Activated B cell treated with CpG ODN at 0.5 μM for 24 hours (primary cell): Measurements from ENCODE around the gene ETNK2. TPM values are rescaled to one million over a fixed set of nuclear protein-coding genes. Genes with fewer than 3 reads are reported as not detected.
A peak's percentile ranks its signal among the peaks of the same experiment; 100 is the strongest.

ENCODE experiments used
- ATAC-seq: fragments of 200-7000 bp; cut with Tn5 transposase; one replicate; pipeline ENCODE4 v1.10.0; 2021; ENCODE audit warnings: low read depth, mild to moderate bottlenecking, moderate library complexity
- CTCF ChIA-PET: fragments of 350-600 bp; sonication (Branson Sonifier 250); formaldehyde crosslinking; loops from one replicate; lab custom pipeline; 2021; ENCODE audit warnings: antibody characterized with exemption; lab: Charles Lee
- POLR2A ChIA-PET: fragments of 350-600 bp; sonication (Branson Sonifier 250); formaldehyde crosslinking; loops from one replicate; lab custom pipeline; 2021; ENCODE audit warnings: antibody characterized with exemption; lab: Charles Lee
- DNase-seq: peaks from one replicate; pipeline ENCODE4 v3.0.0; 2022
- H3K27ac Mint-ChIP-seq: one replicate; pipeline ENCODE4 v1.8.0; 2020; ENCODE audit warnings: mixed read lengths
- H3K27me3 Mint-ChIP-seq: one replicate; pipeline ENCODE4 v1.8.0; 2021; ENCODE audit warnings: mixed read lengths
- H3K36me3 Mint-ChIP-seq: one replicate; pipeline ENCODE4 v1.8.0; 2021; ENCODE audit warnings: low read depth, mixed read lengths
- H3K4me1 Mint-ChIP-seq: one replicate; pipeline ENCODE4 v1.8.0; 2021; ENCODE audit warnings: mixed read lengths
- H3K4me3 Mint-ChIP-seq: one replicate; pipeline ENCODE4 v1.8.0; 2020; ENCODE audit warnings: mild to moderate bottlenecking, mixed read lengths
- H3K9me3 Mint-ChIP-seq: one replicate; pipeline ENCODE4 v1.8.0; 2020; ENCODE audit warnings: mixed read lengths
- intact Hi-C: fragments of 100-400 bp; cut with micrococcal nuclease; formaldehyde crosslinking; loops from one replicate; pipeline ENCODE4 v1.15.1; 2024
- total RNA-seq: library from RNA; stranded (reverse); gene quantifications from 2 replicates; pipeline ENCODE4 v1.2.3, GENCODE V29; 2022
- TF ChIP-seq, protein P1 (sequence below): fragments of 200-600 bp; IDR thresholded peaks from one replicate; pipeline ENCODE4 v1.8.0; 2022; ENCODE audit warnings: antibody characterized with exemption, mild to moderate bottlenecking

The ETNK2 gene
- total RNA-seq, 1 donor from 2014 or later, result 0.16 TPM

DNA sequence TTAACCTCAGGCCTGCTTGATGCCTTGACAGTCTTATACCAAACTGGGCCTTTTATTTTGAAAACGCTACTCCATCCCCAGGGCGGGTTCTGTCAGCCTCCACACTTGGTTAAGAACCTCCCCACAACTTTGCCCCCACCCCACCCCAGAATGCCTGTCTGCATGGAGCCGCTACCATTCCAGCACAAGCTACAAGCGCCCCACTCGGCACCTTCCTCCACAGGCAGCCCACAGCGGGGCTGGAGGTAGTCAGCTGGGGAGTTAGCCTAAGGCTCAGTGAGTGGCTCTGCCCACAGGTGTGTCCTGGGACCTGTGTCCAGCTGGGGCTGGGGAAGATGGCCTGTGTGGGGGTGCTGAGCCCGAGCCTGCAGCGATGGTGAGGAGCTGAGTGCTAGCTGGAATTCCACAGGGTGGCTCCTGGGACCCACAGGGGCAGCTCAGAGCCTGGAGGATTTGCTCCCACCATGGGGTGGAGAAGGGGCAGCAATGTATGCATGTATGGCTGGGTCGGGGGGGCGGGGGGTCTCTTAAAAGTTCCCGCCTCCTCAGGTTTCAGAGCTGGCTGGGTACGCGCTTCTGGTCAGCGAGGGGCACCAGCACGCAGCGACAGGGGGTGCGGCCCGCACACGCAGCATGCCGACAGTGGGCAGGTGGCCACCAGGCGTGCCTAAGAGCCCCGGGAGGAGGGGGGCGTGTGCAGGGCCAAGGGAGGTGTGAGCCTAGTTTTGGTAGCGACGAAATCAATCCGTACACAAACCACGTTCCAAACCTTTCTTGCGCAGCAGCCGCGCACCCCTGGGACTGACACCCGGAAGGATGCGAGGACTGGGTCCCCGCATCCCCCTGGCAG is 917 bp downstream of the ETNK2 start:
- Mint-ChIP-seq H3K4me3 (peak overlapping the region; percentile 71), H3K9me3 (no peaks in the 10 kb centered on the region), H3K4me1 (peaks cover 2% of the 10 kb centered on the region), H3K27ac (no peak overlapping the region), H3K27me3 (peaks cover 21% of the 10 kb centered on the region), H3K36me3 (no peaks in the 10 kb centered on the region)
- TF ChIP-seq, protein P1, sequence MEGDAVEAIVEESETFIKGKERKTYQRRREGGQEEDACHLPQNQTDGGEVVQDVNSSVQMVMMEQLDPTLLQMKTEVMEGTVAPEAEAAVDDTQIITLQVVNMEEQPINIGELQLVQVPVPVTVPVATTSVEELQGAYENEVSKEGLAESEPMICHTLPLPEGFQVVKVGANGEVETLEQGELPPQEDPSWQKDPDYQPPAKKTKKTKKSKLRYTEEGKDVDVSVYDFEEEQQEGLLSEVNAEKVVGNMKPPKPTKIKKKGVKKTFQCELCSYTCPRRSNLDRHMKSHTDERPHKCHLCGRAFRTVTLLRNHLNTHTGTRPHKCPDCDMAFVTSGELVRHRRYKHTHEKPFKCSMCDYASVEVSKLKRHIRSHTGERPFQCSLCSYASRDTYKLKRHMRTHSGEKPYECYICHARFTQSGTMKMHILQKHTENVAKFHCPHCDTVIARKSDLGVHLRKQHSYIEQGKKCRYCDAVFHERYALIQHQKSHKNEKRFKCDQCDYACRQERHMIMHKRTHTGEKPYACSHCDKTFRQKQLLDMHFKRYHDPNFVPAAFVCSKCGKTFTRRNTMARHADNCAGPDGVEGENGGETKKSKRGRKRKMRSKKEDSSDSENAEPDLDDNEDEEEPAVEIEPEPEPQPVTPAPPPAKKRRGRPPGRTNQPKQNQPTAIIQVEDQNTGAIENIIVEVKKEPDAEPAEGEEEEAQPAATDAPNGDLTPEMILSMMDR, result no peak
- ChIA-PET CTCF (no interaction called here), POLR2A (no interaction called here)
- peak; percentile 28 for ATAC-seq
- intact Hi-C loops, result no loop called here
- no peak for DNase-seq

DNA sequence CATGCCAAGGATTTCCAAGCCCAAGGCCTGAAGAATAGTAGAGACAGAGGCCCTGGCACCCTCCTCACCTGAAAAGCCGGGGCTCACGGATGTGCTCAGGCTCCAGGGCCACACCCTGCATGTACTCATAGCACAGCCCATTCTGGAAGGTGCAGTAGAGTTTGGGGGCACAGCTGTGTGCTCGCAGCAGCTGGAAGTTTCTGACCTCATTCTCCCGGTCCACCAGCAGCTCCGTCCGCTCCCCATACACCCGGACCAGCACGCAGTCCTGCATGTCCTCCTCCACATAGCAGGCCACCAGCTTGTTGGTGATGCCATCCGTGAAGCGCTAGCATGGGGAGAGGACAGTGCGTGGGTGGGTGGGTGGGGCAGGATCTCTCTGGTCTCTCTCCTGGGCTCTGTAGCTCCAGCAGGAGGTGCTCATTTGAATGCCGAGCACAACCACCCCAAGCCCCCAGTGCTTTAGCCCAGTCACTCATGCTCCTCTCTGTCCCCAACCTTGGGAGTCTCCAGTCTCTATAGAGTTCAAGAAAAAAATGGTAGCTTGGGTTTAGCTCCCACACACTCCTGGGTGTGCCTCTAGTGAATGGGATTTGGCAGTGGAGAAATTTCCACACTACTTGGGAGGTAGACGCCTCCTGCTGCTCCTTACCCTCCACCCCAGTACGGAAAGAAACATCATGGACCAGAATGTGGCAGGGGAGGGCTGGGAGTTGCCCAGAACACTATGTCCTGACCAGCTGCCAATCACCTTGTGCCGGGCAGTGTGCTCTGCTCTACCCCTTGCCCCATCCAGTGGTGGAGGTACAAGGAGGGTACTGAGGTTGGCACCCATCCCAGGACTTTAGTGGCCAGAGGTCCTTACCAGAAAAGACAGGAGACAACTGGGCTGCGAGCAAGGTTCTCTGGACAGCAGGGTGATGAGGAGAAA is 1.9 kb downstream of the ETNK2 start:
- TF ChIP-seq, protein P1, result no peak
- Mint-ChIP-seq H3K27me3 (peaks cover 16% of the 10 kb centered on the region), H3K36me3 (no peaks in the 10 kb centered on the region), H3K27ac (no peak overlapping the region), H3K4me3 (peak overlapping the region; percentile 51), H3K4me1 (peaks cover 2% of the 10 kb centered on the region), H3K9me3 (no peaks in the 10 kb centered on the region)
- CTCF ChIA-PET, result no interaction called here
- ATAC-seq (no peak), DNase-seq (no peak)
- POLR2A ChIA-PET, result no interaction called here
- intact Hi-C loops, result no loop called here

DNA sequence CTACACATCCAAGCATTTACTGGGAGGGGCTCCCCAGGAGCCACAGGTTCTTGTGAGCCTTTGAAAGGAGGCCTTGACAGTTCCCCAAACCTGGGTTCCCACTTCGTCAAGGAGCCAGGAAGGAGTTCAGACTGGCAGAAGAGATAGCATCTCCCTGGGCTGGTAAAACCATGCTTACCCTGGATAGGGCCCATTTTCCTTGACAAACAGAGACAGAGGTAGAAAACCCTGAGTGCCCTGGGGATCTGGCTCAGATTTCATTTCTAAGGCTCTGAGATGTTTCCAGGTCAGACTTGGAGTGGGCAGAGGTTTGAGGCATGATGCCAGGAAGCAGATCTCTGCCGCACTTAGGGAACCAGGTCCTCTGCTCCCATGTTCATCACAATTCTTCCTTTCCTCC is 2.7 kb downstream of the ETNK2 start:
- peaks cover 17% of the 10 kb centered on the region for H3K27me3 Mint-ChIP-seq
- CTCF ChIA-PET, result no interaction called here
- H3K36me3 Mint-ChIP-seq, result no peaks in the 10 kb centered on the region
- no peak for ATAC-seq
- DNase-seq, result no peak
- H3K9me3 Mint-ChIP-seq, result no peaks in the 10 kb centered on the region
- POLR2A ChIA-PET, result no interaction called here
- peaks cover 2% of the 10 kb centered on the region for H3K4me1 Mint-ChIP-seq
- TF ChIP-seq, protein P1, result no peak
- H3K27ac Mint-ChIP-seq, result no peak overlapping the region
- no peak overlapping the region for H3K4me3 Mint-ChIP-seq
- intact Hi-C loops, result no loop called here

DNA sequence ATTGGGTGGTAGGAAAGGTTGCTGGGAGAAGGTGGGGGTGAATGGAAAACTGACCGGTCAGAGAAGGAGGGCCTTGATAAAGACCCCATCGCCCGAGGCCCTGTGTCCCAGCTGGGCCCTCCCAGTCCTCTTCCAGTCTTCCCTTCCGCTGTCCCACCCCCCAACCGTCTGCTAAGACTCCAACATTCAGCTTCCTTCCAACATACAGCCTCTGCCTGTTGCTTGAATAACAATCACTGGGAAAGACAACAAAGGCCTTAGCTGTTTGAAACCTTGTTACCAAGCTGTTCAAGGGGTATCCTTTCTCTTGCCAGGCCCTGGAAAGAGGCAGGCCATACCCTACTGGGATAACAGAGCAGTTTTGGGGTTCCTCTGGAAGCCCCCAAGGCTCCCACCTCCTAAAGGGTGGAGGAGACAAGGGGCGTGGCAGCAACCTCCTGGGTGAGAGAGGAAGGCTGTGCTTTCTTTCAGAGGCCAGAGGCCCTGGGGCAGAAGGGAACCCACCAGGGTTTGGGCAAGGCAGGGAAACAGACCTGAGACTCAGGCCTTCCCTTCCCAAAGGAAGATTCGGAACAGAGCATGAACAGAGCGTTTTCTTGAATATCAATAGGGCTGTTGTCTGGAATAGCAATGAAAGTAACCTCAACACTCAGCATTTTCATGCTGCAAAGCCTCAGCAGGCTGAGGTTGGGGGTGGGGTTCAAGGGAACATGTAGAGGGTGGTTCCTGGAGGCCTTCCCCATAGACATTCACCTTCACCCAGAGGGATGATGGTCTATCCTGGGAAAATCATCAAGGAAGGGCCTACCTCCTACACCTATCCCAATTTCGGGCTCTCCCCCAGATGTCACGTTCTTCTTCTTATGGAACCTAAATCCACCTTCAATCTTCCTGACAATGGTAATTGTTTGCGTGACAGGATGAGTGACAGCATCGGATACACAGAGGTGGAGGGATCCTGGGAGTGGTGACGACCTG is 4.1 kb downstream of the ETNK2 start:
- Mint-ChIP-seq H3K4me3 (no peak overlapping the region), H3K27me3 (peaks cover 12% of the 10 kb centered on the region), H3K9me3 (no peaks in the 10 kb centered on the region), H3K36me3 (no peaks in the 10 kb centered on the region), H3K4me1 (peaks cover 2% of the 10 kb centered on the region), H3K27ac (no peak overlapping the region)
- POLR2A ChIA-PET, result no interaction called here
- CTCF ChIA-PET, result no interaction called here
- no peak for DNase-seq
- TF ChIP-seq, protein P1, result no peak
- no peak for ATAC-seq
- intact Hi-C loops, result no loop called here
